ENCODE measurements around the gene GAREM1.
A peak's percentile ranks its signal among the peaks of the same experiment; 100 is the strongest.

GAREM1 gene

GRCh38 chr18:32469691-32470459, 807 bp downstream of the GAREM1 start:
- no peak for FAIRE-seq
- no peak for TF ChIP-seq POLR2A (IDR thresholded peaks at IDR 0.05; ENCODE audit: low read depth, low read length)
- DNase-seq (ENCODE audit: insufficient read length, low spot score) = peak; percentile 9

GRCh38 chr18:32469190-32469651, 1.5 kb downstream of the GAREM1 start:
- no peak for TF ChIP-seq POLR2A (IDR thresholded peaks at IDR 0.05; ENCODE audit: low read depth, low read length)
- FAIRE-seq = no peak
- no peak for DNase-seq (ENCODE audit: insufficient read length, low spot score)

DNA sequence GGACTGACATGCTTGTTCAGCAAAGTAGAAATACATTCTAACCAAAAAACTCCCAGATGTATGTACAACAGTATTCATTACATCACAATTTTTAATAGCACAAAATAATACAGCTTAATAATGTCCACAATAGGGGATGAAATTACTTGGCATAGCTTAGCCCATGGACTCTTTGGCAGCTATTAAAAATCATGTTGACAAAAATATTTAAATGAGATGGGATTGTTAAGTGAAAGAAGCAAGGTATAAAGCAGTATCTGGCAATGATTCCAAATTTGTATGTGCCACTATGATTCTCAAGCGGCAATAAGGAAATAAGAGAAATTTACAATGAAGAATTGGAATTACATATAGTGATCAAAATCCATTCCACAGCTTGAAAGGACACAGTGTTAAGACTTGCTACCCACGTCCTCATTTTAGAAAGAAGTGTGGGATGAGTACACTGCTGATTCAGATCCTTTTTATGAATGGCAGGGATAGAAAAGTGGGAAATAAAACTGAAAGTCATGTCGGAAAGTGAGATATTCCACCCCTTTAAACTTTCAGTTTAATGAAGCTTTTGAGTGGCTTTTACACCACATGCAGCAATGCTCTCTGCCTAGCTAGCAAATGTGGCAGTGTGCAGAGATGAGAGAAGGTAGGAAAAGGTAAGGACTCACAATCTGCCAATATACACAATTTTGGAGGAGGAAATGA, 2.4 kb downstream of the GAREM1 start:
- DNase-seq (ENCODE audit: insufficient read length, low spot score) = no peak
- no peak for TF ChIP-seq POLR2A (IDR thresholded peaks at IDR 0.05; ENCODE audit: low read depth, low read length)
- no peak for FAIRE-seq

- TF ChIP-seq POLR2A (IDR thresholded peaks at IDR 0.05; ENCODE audit: low read depth, low read length) = no peak
- FAIRE-seq (no peak), DNase-seq (ENCODE audit: insufficient read length, low spot score) (no peak)
Observed at GRCh38 chr18:32461709-32462272, 8.9 kb downstream of the GAREM1 start.

- FAIRE-seq (no peak), DNase-seq (ENCODE audit: insufficient read length, low spot score) (no peak)
- no peak for TF ChIP-seq POLR2A (IDR thresholded peaks at IDR 0.05; ENCODE audit: low read depth, low read length)
Observed at GRCh38 chr18:32460171-32460731, 10.4 kb downstream of the GAREM1 start.

- no peak for DNase-seq (ENCODE audit: insufficient read length, low spot score)
- FAIRE-seq = no peak
- no peak for TF ChIP-seq POLR2A (IDR thresholded peaks at IDR 0.05; ENCODE audit: low read depth, low read length)
Observed at GRCh38 chr18:32459361-32460101, 11.2 kb downstream of the GAREM1 start.

- TF ChIP-seq POLR2A (IDR thresholded peaks at IDR 0.05; ENCODE audit: low read depth, low read length) = no peak
- FAIRE-seq (no peak), DNase-seq (ENCODE audit: insufficient read length, low spot score) (no peak)
Observed at GRCh38 chr18:32455361-32455760, 15.3 kb downstream of the GAREM1 start.

GRCh38 chr18:32454593-32454992, 16.1 kb downstream of the GAREM1 start:
- no peak for FAIRE-seq
- DNase-seq (ENCODE audit: insufficient read length, low spot score) = no peak

GRCh38 chr18:32450874-32451273, 19.8 kb downstream of the GAREM1 start:
- FAIRE-seq = no peak
- DNase-seq (ENCODE audit: insufficient read length, low spot score) = no peak
- TF ChIP-seq POLR2A (IDR thresholded peaks at IDR 0.05; ENCODE audit: low read depth, low read length) = no peak

More at GRCh38 chr18:32454593-32454992, 16.1 kb downstream of the GAREM1 start:
- TF ChIP-seq POLR2A (IDR thresholded peaks at IDR 0.05; ENCODE audit: low read depth, low read length) = no peak

- DNase-seq (ENCODE audit: insufficient read length, low spot score) (no peak), FAIRE-seq (no peak)
Observed at GRCh38 chr18:32450026-32450691, 20.5 kb downstream of the GAREM1 start.

GRCh38 chr18:32446780-32447179, 23.9 kb downstream of the GAREM1 start:
- TF ChIP-seq POLR2A (IDR thresholded peaks at IDR 0.05; ENCODE audit: low read depth, low read length) = no peak
- FAIRE-seq (no peak), DNase-seq (ENCODE audit: insufficient read length, low spot score) (no peak)

More at GRCh38 chr18:32450026-32450691, 20.5 kb downstream of the GAREM1 start:
- no peak for TF ChIP-seq POLR2A (IDR thresholded peaks at IDR 0.05; ENCODE audit: low read depth, low read length)

- FAIRE-seq (no peak), DNase-seq (ENCODE audit: insufficient read length, low spot score) (no peak)
- TF ChIP-seq POLR2A (IDR thresholded peaks at IDR 0.05; ENCODE audit: low read depth, low read length) = no peak
Observed at GRCh38 chr18:32445846-32446245, 24.8 kb downstream of the GAREM1 start.

DNA sequence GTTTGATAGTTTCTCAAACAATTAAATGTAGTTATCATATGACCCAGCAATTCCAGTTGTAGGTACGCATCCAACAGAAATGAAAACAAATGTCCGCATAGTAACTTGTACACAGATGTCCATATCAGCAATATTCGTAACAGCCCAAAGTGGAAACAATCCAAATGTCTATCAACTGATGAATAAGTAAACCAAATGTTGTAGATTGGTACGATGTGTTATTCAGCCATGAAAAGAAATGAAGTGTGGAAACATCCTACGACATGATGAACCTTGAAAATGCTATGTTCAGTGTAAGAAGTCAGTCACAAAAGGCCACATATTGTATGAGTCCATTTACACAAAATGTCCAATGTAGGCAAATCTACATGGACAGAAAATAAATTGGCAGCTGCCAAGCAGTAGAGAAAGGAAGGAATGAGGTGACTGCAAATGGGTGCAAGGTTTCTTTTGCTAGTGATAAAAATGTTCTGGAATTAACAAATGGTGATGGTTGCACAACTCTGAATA, 26.9 kb downstream of the GAREM1 start:
- no peak for TF ChIP-seq POLR2A (IDR thresholded peaks at IDR 0.05; ENCODE audit: low read depth, low read length)
- DNase-seq (ENCODE audit: insufficient read length, low spot score) (no peak), FAIRE-seq (no peak)
